HG03280 (cell line): ENCODE data around the gene DOCK9.

Experiments
- ATAC-seq: cut with Tn5 transposase; IDR thresholded peaks from one replicate; pipeline ENCODE4 v1.9.1; 2021; ENCODE audit warnings: mild to moderate bottlenecking, moderate library complexity; ENCODE audit not compliant: unreplicated experiment

Gene DOCK9

GRCh38 chr13:98978280-98978679 is 416 bp upstream of the DOCK9 start:
- no peak for ATAC-seq

- no peak for ATAC-seq
Measured at GRCh38 chr13:98976941-98977340, 923 bp downstream of the DOCK9 start.

- ATAC-seq = no peak
Measured at GRCh38 chr13:98976338-98976737, 1.5 kb downstream of the DOCK9 start.

GRCh38 chr13:98975822-98976261 is 2.0 kb downstream of the DOCK9 start:
- no peak for ATAC-seq

- no peak for ATAC-seq
Measured at GRCh38 chr13:98974053-98974452, 3.8 kb downstream of the DOCK9 start.

- no peak for ATAC-seq
Measured at GRCh38 chr13:98972627-98973026, 5.2 kb downstream of the DOCK9 start.

- ATAC-seq = no peak
Measured at GRCh38 chr13:98972059-98972458, 5.8 kb downstream of the DOCK9 start.

GRCh38 chr13:98970330-98970729 is 7.5 kb downstream of the DOCK9 start:
- no peak for ATAC-seq

GRCh38 chr13:98967491-98967890 is 10.4 kb downstream of the DOCK9 start:
- no peak for ATAC-seq

GRCh38 chr13:98966019-98966418 is 11.8 kb downstream of the DOCK9 start:
- no peak for ATAC-seq

- ATAC-seq = no peak
Measured at GRCh38 chr13:98965325-98965724, 12.5 kb downstream of the DOCK9 start.

GRCh38 chr13:98963917-98964316 is 13.9 kb downstream of the DOCK9 start:
- ATAC-seq = no peak

- ATAC-seq = no peak
Measured at GRCh38 chr13:98962901-98963590, 14.8 kb downstream of the DOCK9 start.

- ATAC-seq = no peak
Measured at GRCh38 chr13:98961503-98962105, 16.3 kb downstream of the DOCK9 start.

- no peak for ATAC-seq
Measured at GRCh38 chr13:98960606-98961502, 17.0 kb downstream of the DOCK9 start.

- ATAC-seq = no peak
Measured at GRCh38 chr13:98959786-98960605, 17.9 kb downstream of the DOCK9 start.

- no peak for ATAC-seq
Measured at GRCh38 chr13:98959291-98959690, 18.6 kb downstream of the DOCK9 start.

GRCh38 chr13:98958443-98958794 is 19.4 kb downstream of the DOCK9 start:
- ATAC-seq = no peak

GRCh38 chr13:98957731-98958442 is 20.0 kb downstream of the DOCK9 start:
- no peak for ATAC-seq

- no peak for ATAC-seq
Measured at GRCh38 chr13:98955336-98955735, 22.5 kb downstream of the DOCK9 start.
